Endothelial cell of umbilical vein (primary cell): Measurements from ENCODE around the gene PPM1N.
"Not testable (repeated sequence)": the region's sequence is repeated elsewhere in the genome, so short reads cannot be mapped to it uniquely, and the experiment has no call there.

Source experiments
- CTCF ChIP-seq, 2 donors: IDR thresholded peaks; 1 replicate in 1 of 2; 2 replicates in 1 of 2; pipeline ENCODE4 v1.5.1; 2011; ENCODE audit warnings: low read length in 2 of 2, mild to moderate bottlenecking in 2 of 2, moderate library complexity in 2 of 2, control low read depth in 1 of 2, inconsistent platforms in 1 of 2, low read depth in 1 of 2; ENCODE audit not compliant: insufficient read depth in 1 of 2; ENCODE audit errors: extremely low read depth in 1 of 2
- EZH2 ChIP-seq: IDR thresholded peaks from 2 replicates; pipeline ENCODE4 v1.6.1; 2012; ENCODE audit warnings: borderline replicate concordance, low read depth, mild to moderate bottlenecking, moderate library complexity, low read length, inconsistent platforms; ENCODE audit not compliant: severe bottlenecking
- JUN ChIP-seq: IDR thresholded peaks from 2 replicates; pipeline ENCODE4 v1.6.1; 2011; ENCODE audit warnings: borderline replicate concordance, low read depth; ENCODE audit not compliant: insufficient read length, insufficient read depth
- MAX ChIP-seq: IDR thresholded peaks from 2 replicates; pipeline ENCODE4 v1.6.1; 2011; ENCODE audit not compliant: insufficient read depth, insufficient read length
- MYC ChIP-seq: IDR thresholded peaks from one replicate; pipeline ENCODE4 v1.6.1; 2011; ENCODE audit warnings: mild to moderate bottlenecking, low read depth, low read length
- POLR2A ChIP-seq: IDR thresholded peaks from 2 replicates; pipeline ENCODE4 v1.6.1; 2012; ENCODE audit warnings: low read depth, mild to moderate bottlenecking, control low read depth, low read length
- POLR2AphosphoS5 ChIP-seq: IDR thresholded peaks from 2 replicates; pipeline ENCODE4 v1.6.1; 2012; ENCODE audit warnings: low read depth, mild to moderate bottlenecking, control low read depth, low read length, moderate library complexity; ENCODE audit not compliant: insufficient read depth

GRCh38 chr19:45510352-45510751 lies 12.1 kb downstream of the PPM1N start:
- not testable (repeated sequence) for TF ChIP-seq MAX; CTCF (IDR thresholded peaks at IDR 0.05; ENCODE audit: extremely low read depth in 1 of 2, insufficient read depth in 1 of 2, low read depth in 1 of 2, low read length in 2 of 2); MYC; POLR2AphosphoS5; POLR2A; JUN; EZH2
